Stimulated activated CD4-positive, alpha-beta T cell treated with anti-CD3 and anti-CD28 coated beads, Interleukin-12 subunit alpha, Interleukin-12 subunit beta, amount 100 ng/mL, for 4 hours (primary cell): Measurements from ENCODE around the gene NELFB.

Experiments
- DNase-seq: peaks from one replicate; pipeline ENCODE4 v3.0.0-alpha.2; 2020

NELFB gene

DNA sequence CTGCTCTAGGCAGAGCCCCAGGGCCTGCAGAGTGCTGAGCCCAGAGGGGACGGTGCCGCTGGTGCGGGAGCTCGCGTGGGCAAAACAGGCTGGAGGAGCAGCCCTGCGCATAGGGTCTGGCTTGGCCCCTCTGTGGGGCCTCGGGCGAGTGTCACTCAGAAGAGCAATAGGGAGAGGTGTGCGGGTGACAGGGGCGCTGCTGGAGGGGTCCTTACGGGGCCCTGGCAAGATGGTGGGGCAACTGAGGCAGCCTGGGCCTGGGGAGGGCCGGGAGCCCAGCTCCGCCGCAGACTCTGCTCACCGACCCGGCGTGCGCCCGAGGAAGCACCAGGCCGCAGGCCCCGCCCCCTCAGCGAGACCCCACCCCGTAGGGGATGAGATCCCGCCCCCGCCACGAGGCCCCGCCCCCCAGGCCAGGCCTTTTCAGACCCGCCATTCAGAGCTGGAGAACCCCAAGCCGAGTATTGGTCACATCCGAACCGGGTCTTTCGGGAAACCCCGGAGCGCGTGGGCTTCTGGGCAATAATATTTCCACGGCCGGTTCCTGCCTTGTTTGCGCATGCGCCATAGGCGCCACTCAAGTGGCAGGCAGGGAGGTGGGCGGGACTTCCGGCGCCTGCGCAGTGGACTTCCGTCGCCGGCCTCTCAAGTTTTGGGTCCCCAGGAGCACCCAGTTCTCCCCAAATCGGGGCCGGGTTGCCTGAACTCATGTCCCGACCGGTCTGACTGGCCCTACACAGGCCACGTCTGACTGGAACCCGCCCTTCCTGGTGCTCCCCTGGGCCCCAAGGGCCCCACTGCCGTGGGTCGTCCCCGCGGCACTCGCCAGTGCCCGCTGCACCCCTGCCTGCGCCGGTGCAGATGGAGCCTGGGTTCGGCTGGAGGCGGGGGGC, 31.8 kb upstream of the NELFB start:
- DNase-seq: peak; percentile 99

DNA sequence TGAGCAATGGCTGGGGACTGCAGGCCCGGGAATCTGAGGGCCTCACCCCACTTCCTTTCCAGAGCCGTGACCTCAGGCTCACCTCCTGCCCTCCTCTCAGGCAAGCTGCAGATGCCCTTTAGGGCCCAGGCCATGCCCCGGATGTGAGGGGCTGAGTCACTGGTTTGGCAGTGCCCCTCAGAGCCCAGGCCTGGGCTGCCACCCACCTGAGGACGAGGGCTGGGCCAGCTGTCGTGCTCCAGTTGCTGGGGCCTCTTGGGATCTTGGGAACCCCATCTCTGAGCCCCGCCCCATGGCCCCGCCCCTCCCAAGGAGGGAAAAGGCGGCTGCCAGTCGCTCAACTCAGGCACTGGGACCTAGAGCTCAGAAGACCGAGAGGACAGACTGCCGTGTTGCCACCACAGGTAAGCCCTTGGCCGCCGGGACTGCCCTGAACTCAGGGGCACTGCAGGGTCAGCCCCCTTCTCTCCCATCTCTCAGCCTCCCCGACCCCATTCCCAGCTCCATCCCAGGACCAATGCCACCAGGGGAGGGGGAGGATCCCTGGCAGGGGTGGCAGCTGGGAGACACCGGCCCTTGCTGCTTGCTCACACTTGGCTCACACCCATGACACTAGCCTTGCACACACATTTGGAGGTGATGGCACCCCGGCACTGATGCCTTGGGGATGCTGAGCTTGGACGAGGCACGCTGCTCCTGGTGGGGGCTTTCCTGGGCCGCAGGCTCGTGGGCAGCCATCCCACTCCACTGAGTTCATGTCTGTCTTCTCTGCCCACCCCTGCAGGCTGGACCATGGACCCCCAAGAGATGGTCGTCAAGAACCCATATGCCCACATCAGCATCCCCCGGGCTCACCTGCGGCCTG, 30.1 kb upstream of the NELFB start, which contains the start of gene CYSRT1:
TSS of gene CYSRT1 (plus strand) at position 345 of the 865 bp plus-strand sequence. CDS start at position 793, 448 bp downstream.
- DNase-seq: no peak

DNA sequence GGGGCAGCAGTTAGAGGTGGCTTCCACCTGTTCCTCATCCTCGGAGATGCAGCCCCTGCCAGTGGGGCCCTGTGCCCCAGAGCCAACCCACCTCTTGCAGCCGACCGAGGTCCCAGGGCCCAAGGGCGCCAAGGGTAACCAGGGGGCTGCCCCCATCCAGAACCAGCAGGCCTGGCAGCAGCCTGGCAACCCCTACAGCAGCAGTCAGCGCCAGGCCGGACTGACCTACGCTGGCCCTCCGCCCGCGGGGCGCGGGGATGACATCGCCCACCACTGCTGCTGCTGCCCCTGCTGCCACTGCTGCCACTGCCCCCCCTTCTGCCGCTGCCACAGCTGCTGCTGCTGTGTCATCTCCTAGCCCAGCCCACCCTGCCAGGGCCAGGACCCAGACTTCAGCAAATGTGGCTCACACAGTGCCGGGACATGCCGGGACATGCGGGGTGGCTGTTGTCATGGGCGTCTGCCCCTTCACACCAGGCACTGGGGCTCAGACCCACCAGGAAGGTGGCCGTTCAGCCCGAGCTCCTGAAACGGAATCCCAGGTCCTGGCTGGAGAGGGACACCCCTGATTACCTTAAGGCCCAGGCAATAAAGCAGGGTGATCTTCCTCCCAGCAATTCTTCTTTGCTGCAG, 29.3 kb upstream of the NELFB start:
- DNase-seq: no peak

DNA sequence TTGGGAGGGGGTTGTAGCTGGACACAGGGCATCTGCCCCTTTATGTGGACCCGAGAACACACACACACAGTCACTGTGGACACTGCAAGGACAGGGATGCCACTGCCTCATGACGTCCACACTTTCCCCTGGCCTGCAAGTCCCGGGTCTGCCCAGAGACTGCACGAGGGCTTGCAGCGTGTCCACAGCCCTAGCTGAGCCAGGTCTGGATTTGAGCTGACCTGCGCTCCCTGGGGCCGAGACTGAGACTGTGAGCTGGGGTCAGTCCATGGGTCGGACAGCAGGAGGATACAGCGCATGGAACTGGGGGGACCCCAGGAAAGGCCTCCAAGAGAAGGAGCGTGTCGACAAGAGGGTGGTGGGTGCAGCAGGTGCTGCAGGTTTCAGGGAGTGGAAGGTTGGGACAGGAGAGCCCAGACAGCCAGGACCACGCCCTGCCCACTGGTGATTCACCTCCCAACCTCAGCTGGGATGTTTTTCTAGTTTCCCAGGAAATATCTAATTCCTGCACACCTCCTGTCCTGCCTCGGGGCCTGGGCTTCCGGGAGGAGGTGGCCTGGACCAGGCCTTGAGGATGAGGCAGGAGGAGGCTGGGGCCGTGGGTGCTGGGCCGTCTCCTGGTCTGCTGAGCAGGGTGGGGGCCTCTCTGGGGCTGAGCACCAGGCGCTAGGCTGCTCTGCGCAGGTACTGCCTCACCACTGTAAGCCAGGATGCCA, 28.6 kb upstream of the NELFB start:
- DNase-seq: no peak

DNA sequence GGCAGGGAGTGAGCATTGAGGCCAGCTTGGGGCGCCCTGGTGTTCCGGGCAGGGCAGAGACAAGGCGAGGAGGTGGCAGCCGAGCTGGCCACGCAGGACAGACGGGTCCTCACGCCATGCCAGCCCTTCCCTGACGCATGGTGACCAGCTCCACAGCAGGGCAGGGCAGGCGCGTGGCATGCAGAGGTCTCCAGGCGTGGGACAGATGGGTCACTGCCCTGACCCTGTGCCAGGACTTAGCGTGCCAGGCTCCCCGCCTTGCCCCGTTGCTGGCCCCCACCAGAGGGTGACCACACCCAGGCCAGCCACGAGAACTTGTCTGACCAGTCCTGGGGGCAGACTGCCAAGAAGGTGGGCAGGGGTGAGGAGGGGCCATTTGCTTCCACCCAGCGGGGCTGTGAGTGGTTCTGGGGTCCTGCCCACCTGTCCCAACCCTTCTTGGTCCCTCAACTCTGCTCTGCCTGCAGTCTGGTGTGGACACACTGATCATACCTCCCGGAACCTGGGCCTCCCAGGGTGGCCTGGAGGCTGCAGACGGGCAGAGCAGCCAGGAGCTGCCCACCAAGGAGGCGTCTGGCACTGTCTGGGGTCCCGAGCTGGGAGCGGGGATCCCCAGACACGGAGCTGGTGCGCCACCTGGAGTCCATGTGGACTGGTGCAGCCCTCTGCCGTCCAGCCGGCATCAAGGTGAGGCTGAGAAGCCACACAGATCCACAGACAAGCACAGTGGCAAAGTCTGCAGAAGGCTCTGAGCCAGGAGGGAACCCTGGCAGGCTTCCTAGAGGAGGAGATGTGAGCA, 27.9 kb upstream of the NELFB start, which contains the start of gene RNF224:
TSS of gene RNF224 (plus strand) at position 449 of the 799 bp plus-strand sequence. CDS start 834 bp downstream, outside the sequence.
- peak; percentile 75 for DNase-seq

DNA sequence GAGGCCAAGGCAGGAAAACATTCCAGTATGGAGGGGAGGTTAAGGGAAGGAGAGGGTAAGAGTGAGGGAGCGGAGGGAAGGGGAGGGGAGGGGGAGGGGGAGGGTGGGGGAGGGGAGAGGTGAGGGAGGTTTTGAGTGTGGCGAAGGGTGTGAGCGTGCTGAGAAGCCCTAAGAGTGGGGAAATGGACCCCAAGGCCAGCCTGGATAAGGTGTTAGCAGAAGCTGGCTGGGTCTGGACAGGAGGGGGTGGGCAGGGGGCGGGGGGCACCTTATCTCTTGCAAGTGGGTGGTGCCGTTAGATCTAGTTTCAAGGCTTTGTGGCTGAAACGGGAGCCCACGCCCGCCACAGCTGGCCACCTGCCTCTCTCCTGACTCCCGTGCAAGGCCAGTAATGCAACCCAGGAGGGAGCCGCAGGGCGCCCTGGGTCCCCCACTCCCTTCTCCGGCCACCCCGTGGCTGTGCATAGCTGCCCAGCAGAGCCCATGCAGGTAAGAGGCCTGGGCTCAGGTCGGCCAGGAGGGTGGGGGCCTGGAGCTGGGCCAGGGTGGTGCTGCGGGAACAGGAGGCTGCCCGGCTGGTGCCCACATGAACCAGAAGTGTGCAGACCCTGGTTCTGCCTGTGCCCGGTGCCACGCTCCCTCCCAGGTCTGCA, 27.1 kb upstream of the NELFB start:
- DNase-seq: no peak

DNA sequence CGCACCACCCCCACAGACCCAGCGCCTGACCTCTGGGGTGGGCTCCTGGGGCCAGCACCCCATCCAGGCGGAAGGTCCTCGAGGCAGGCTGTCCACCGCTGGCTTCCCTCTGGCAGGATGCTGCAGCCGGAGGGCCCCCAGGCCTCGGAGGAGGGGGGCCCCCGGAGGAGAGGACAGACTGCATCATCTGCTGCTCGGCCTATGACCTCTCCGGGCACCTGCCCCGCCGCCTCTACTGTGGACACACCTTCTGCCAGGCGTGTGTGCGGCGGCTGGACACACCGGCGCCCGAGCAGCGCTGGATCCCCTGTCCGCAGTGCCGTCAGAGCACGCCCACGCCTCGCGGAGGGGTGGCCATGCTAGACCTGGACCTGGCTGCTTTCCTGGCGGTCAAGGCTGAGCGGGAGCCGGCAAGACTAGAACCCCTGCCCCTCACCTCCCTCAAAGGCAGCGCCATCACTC, 26.6 kb upstream of the NELFB start:
- DNase-seq: no peak

DNA sequence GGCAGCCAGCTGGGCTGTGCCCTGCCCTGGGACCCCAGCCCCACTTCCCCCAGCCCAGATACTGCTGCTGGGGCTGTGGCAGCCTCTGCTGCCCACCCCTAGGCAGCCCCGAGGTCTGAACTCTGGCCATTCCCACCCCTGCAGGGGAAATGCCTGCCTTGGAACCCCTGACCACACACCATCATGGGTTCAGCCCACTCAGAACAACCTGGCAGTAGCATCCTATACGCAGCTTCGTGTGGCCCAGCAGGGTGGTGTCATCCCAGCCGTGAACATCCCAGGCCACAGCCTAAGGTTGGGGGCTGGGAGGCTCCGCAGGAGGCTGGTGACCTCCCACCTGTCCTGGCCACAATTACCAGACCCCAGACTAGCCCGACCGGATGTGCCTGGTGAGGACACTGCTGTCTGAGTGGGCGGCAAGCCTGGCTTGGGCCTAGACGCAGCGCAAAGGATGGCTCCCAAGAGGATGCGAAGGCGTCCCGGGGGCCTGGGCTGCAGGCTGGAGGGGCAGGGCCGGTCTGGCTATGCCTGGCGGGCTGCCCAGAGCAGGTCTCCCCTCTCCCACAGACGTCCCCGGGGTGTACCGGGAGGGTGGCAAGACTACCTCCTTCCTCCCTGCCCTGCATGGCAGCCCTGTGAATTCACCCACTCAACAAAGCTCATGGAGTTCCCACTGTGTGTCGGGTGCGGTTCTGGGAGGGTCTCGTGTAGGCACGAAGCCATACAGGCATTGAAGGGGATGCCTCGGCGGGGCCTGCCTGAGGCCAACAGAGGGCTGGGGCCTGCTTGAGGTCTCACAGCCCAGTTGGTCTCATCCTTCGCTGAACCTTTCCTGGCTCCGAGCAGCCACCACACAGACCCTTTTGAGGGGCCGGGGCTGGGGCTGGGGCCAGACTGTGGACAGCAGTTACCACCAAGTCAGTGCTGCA, 25.9 kb upstream of the NELFB start:
- DNase-seq: no peak

DNA sequence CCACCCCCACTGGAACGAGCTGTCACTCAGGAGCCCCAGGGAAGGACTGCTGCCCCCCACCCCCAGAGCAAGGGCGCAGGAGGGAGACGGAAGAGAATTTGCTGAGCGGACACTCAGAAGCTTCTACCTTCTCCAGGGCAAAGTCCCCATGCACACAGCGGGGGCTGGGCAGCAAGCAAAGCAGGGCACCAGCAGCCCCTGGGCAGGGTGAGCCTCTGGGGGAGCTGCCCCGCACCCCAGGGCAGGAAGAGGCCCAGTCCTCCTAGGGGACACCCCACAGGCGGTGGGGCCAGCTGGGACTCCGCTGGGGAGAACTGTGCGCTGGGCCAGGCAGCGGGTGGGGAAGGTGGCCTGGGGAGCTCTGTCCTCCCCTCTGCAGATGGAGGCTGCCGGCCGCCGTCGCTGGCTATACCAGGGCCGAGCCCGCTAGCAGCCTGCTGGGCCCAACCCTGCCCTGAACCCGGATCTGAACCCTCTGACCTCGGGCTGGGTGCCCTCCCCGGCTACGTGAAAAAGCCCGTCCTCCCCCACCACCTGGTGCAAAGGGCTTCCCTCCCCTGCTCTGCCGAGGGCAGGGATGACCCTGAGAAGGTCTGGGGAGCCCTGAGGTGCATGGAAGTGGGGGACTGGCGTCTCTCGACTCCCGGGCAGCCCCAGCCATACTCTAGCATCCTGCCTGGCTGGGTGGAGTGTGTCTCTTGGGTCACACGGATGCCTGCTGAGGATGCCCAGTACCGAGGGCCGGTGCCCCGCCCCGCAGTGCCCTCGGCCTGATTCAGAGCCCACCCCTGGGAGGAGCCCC, 25.0 kb upstream of the NELFB start:
- DNase-seq: no peak

DNA sequence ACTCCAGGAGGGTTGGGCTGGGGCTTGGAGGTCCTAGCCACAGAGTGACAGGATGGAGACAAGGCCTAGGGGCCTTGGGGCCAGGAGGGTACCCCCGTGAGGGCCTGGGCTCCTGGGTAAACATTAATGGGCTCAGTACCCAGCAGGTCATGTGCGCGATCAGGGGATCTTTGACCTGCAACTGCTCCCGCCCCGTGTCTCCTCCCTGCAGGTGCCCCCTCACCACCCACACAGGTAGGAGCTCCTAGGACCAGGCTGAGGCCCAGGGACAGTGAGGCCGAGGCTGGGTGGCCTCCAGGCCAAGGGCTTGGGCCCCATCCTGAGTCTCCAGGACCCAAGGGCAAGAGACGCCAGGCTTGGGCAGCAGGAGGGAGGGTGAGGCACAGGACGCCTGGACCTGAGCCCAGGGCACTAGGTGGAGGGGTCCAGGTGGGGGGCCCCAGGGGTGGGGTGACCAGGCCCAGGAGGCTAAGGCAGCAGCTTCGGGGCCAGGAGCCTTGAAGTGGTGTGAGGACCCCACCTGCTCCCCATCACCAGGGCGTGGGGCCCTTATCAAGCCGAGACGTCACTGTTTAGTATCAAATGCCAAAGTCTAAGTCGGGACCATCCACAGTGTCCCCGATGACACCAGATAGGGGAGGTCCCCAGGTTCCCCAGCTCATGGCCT, 24.3 kb upstream of the NELFB start, which contains the start of gene SLC34A3:
TSS of gene SLC34A3 (plus strand) at position 197 of the 667 bp plus-strand sequence. CDS start 802 bp downstream, outside the sequence.
- no peak for DNase-seq

DNA sequence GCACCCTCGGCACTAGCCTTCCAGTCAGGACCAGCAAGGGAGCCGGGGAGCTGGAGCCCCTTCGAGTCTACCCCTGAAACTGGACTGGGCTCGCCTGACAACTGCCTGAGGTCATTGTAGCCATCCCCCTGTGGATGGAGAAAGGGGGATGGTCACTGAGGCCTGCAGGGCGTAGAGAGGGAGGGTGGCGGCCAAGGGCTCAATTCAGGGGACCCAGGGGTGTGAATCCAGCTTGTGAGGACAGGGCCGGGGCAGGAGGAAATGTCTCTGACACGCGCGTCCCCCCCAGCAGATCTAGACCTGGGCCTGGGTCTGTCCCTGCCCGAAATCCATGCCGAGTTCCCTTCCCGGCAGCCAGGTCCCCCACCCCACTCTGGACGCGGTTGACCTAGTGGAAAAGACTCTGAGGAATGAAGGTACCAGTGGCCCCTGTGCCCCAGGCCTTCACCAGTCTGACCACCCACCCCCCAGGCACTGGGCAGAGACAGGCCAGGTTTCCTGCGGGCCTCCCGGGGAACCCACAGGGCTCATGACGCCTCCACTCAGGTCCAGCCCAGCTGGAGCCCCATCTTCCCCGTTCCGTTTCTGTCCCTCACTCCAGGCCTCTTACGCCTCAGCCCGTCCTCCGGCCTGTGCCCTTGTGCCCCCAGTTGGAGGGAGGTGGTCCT, 23.6 kb upstream of the NELFB start:
- DNase-seq: no peak

DNA sequence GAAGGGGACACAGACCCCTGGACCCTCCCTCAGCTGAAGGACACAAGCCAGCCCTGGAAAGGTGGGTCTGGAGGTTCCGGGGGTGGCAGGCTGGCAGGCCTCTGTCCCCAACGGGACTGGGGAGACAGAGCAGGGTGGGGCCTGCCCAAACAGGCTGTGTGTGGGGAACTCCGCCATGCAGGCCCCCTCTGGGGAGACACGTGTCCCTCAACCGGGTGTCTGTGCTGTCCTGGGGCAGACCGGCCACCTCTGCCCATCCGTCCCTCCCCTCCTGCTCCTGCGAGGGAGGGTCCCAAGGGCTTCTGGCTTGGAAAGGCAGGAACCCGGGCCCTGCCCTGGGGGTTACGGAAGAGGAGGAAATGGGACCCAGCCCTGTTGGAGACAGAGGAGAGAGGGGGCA, 23.0 kb upstream of the NELFB start:
- DNase-seq: no peak

DNA sequence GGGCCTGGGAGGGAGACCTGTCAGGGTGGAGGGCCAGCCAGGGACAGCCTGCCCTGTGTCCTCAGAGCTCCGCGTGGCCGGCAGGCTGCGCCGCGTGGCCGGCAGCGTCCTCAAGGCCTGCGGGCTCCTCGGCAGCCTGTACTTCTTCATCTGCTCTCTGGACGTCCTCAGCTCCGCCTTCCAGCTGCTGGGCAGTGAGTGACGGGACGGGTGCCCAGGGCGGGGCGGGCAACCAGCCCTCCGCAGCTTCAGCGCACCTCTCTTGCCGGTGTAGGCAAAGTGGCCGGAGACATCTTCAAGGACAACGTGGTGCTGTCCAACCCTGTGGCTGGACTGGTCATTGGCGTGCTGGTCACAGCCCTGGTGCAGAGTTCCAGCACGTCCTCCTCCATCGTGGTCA, 22.6 kb upstream of the NELFB start:
- DNase-seq: no peak

DNA sequence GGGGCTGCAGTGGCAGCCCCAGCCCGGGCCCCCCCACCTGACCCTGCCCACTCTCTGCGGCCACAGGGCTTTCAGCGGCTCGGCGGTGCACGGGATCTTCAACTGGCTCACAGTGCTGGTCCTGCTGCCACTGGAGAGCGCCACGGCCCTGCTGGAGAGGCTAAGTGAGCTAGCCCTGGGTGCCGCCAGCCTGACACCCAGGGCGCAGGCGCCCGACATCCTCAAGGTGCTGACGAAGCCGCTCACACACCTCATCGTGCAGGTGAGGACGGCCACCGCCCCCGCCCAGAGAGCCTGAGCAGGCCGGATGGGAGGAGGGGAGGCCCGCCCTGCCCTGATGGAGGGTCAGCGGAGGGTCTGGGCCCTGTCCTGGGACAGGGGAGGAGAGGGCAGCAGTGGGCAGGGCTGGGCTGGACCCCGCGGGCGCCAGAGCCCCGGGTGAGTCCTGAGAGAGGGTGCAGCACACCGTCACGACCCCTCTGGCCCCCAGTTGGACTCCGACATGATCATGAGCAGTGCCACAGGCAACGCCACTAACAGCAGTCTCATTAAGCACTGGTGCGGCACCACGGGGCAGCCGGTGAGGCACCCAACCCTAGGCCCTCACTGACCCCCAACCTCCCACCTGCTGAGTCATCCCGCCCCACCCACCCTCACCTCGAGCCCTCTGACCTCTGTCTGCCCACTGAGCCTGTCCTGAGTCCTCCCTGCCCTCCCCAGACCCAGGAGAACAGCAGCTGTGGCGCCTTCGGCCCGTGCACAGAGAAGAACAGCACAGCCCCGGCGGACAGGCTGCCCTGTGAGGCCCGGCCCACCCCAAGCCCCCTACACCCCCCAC, 21.8 kb upstream of the NELFB start:
- no peak for DNase-seq

DNA sequence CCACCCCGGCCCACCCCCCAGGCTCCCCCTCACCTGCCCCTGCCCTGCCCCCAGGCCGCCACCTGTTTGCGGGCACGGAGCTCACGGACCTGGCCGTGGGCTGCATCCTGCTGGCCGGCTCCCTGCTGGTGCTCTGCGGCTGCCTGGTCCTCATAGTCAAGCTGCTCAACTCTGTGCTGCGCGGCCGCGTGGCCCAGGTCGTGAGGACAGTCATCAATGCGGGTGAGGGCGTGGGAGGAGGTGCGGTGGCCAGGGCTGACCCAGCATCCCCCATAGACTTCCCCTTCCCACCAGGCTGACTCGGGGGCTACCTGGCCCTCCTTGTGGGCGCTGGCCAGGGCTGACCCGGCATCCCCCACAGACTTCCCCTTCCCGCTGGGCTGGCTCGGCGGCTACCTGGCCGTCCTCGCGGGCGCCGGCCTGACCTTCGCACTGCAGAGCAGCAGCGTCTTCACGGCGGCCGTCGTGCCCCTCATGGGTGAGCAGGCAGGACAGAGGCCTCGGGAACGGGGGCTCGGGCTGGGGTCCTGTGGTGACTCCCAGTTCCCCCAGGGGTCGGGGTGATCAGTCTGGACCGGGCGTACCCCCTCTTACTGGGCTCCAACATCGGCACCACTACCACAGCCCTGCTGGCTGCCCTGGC, 21.0 kb upstream of the NELFB start:
- DNase-seq: no peak
